ENCODE results near the gene MANF. TPM values are rescaled to one million over a fixed set of nuclear protein-coding genes. Genes with fewer than 3 reads are reported as not detected.

The MANF gene
- total and polyA plus RNA-seq, 2 of the 13 experiments (the other 11 are each of a cell fraction or from before 2014, with no cell fraction given) = 55.4 to 269 TPM

GRCh38 chr3:51389423-51390183, 4.5 kb downstream of the MANF start (continued):
- TF ChIP-seq HIC2 (CRISPR knock-in tag; IDR thresholded peaks at IDR 0.05; ENCODE audit: low read depth) (no peak), WIZ (CRISPR knock-in tag; IDR thresholded peaks at IDR 0.05) (no peak), AKAP8 (CRISPR knock-in tag; IDR thresholded peaks at IDR 0.05) (no peak), ZKSCAN1 (IDR thresholded peaks at IDR 0.05; ENCODE audit: low read length) (no peak), PATZ1 (CRISPR knock-in tag; IDR thresholded peaks at IDR 0.05) (peak; percentile 86), IKZF1 (IDR thresholded peaks at IDR 0.05) (no peak), ZNF329 (CRISPR knock-in tag; IDR thresholded peaks at IDR 0.05; ENCODE audit: low read depth) (no peak), ZNF281 (CRISPR knock-in tag; IDR thresholded peaks at IDR 0.05; ENCODE audit: borderline replicate concordance) (peak; percentile 38; the same call in 1 of the 2 replicates), SNAPC5 (CRISPR knock-in tag; IDR thresholded peaks at IDR 0.05; ENCODE audit: borderline replicate concordance) (no peak), HMGA1 (CRISPR knock-in tag; conservative IDR thresholded peaks at IDR 0.05) (no peak), MAFG (CRISPR knock-in tag; IDR thresholded peaks at IDR 0.05) (no peak), TGIF2 (CRISPR knock-in tag; IDR thresholded peaks at IDR 0.05) (no peak), ZMAT5 (CRISPR knock-in tag; IDR thresholded peaks at IDR 0.05; ENCODE audit: borderline replicate concordance, low read depth) (0 out of 2 replicates have a peak, but pooled peaks have one; percentile 51), ETV6 (CRISPR knock-in tag; conservative IDR thresholded peaks at IDR 0.05) (no peak), ZNF703 (CRISPR knock-in tag; IDR thresholded peaks at IDR 0.05; ENCODE audit: borderline replicate concordance) (no peak), FOXK1 (CRISPR knock-in tag; IDR thresholded peaks at IDR 0.05; ENCODE audit: borderline replicate concordance, low read depth) (no peak), SMAD1 (CRISPR knock-in tag; IDR thresholded peaks at IDR 0.05; ENCODE audit: borderline replicate concordance, low read depth) (no peak), NFRKB (IDR thresholded peaks at IDR 0.05) (no peak), POLR2AphosphoS2 (IDR thresholded peaks at IDR 0.05; ENCODE audit: low read depth, low read length) (no peak), PHB2 (IDR thresholded peaks at IDR 0.05; ENCODE audit: partially characterized antibody) (no peak), ZNF740 (CRISPR knock-in tag; IDR thresholded peaks at IDR 0.05) (0 out of 2 replicates have a peak, but pooled peaks have one; percentile 76), THAP8 (CRISPR knock-in tag; IDR thresholded peaks at IDR 0.05; ENCODE audit: borderline replicate concordance) (no peak)

Measured in HepG2 (cell line).